ENCODE measurements around the gene ASIP. TPM values are rescaled to one million over a fixed set of nuclear protein-coding genes. Genes with fewer than 3 reads are reported as not detected.

Gene ASIP
- total and polyA plus RNA-seq, 2 of the 4 experiments (the other 2 are of a cell fraction), result not detected

DNA sequence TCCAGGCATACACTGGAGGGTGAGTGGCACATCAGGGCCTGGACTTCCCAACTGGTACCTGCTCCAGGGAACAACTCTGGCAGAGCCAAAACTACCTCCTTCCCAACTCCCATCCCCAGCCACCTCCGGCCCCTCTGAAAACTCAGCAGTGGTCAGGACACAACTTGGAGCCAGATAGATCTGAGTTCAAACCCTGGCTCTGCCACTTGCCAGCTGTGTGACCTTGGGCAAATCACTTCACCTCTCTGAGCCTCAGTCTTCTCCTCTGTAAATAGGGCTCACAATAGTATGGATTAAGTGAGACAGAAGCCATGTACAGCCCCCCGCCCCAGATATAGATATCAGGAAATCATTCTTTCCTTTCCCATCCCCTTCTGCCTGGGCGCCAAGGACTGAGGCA lies 51.3 kb downstream of the ASIP start:
- H3K27ac ChIP-seq (ENCODE audit: insufficient read depth, low read length), result no peak overlapping the region
- peaks cover 61% of the 10 kb centered on the region for H3K36me3 ChIP-seq (ENCODE audit: control insufficient read depth, insufficient read depth, low read length)
- H2AFZ ChIP-seq (replicated peaks; ENCODE audit: low read length, poor library complexity), result no peak overlapping the region
- peak overlapping the region; percentile 65 for H2AK9ac ChIP-seq (replicated peaks; ENCODE audit: low read depth, low read length, poor library complexity)
- BruUV-seq (replicated peaks), result no TSS peak
- no peak overlapping the region for H4K5ac ChIP-seq (ENCODE audit: low read depth, low read length)
- no peak overlapping the region for H2BK120ac ChIP-seq (ENCODE audit: low read depth, low read length)
- H2BK5ac ChIP-seq (ENCODE audit: low read depth, low read length, poor library complexity, severe bottlenecking), result no peak overlapping the region
- dilution Hi-C loops (cut with HindIII; ENCODE audit: low sequenced_read_pairs, unreplicated experiment), result no loop called here
- H4K91ac ChIP-seq (ENCODE audit: insufficient read depth, low read depth, low read length), result no peak overlapping the region
- H2BK15ac ChIP-seq (ENCODE audit: low read depth, low read length), result no peak overlapping the region
- TF ChIP-seq BHLHE40 (IDR thresholded peaks at IDR 0.05; ENCODE audit: low read depth, low read length) (no peak), MXI1 (IDR thresholded peaks at IDR 0.05; ENCODE audit: borderline replicate concordance, low read depth, low read length) (no peak), SMC3 (IDR thresholded peaks at IDR 0.05; ENCODE audit: low read depth, low read length) (no peak)
- TF ChIP-seq, protein P1, sequence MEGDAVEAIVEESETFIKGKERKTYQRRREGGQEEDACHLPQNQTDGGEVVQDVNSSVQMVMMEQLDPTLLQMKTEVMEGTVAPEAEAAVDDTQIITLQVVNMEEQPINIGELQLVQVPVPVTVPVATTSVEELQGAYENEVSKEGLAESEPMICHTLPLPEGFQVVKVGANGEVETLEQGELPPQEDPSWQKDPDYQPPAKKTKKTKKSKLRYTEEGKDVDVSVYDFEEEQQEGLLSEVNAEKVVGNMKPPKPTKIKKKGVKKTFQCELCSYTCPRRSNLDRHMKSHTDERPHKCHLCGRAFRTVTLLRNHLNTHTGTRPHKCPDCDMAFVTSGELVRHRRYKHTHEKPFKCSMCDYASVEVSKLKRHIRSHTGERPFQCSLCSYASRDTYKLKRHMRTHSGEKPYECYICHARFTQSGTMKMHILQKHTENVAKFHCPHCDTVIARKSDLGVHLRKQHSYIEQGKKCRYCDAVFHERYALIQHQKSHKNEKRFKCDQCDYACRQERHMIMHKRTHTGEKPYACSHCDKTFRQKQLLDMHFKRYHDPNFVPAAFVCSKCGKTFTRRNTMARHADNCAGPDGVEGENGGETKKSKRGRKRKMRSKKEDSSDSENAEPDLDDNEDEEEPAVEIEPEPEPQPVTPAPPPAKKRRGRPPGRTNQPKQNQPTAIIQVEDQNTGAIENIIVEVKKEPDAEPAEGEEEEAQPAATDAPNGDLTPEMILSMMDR (conservative IDR thresholded peaks at IDR 0.05; ENCODE audit: low read depth, low read length), result no peak
- 100% methylated on average over 1 of the region's 3 CpGs; no CpG with 5 or more reads in 1 of the 2 experiments for WGBS, 2 experiments (ENCODE audit: extremely low coverage in 2 of 2, insufficient read length in 1 of 2)
- no peak overlapping the region for H4K8ac ChIP-seq (ENCODE audit: low read depth in 2 of 2, low read length in 2 of 2)
- H3K9me3 ChIP-seq (ENCODE audit: control insufficient read depth, insufficient read depth, low read length), result no peaks in the 10 kb centered on the region
- no peaks in the 10 kb centered on the region for H3K27me3 ChIP-seq (ENCODE audit: control insufficient read depth, insufficient read depth, low read length)
- ATAC-seq (ENCODE audit: low read depth) (no peak), DNase-seq (no peak)
- no peak overlapping the region for H3K23ac ChIP-seq (ENCODE audit: low read depth, low read length)
- H2AK5ac ChIP-seq (ENCODE audit: low read depth, low read length), result no peak overlapping the region
- no peak overlapping the region for H3K56ac ChIP-seq (ENCODE audit: extremely low read depth, insufficient read depth, low read length)
- ChIA-PET CTCF (no interaction called here), POLR2A (ENCODE audit: unreplicated experiment) (no interaction called here)
- no peak overlapping the region for H3K4me2 ChIP-seq (ENCODE audit: low read depth, low read length)
- H3K18ac ChIP-seq (ENCODE audit: low read depth, low read length), result no peak overlapping the region
- peaks cover 22 to 50% of the 10 kb centered on the region in 2 experiments for H3K79me1 ChIP-seq (ENCODE audit: low read depth in 1 of 2, low read length in 2 of 2)
- no peak overlapping the region for H3K4me3 ChIP-seq (ENCODE audit: insufficient read depth, low read depth, low read length)
- peaks cover 7% of the 10 kb centered on the region for H3K9me1 ChIP-seq (ENCODE audit: insufficient read depth, low read length)
- H3K4me1 ChIP-seq (ENCODE audit: control insufficient read depth, insufficient read depth, low read length), result no peaks in the 10 kb centered on the region
- in situ Hi-C loops (cut with MboI; ENCODE audit: low sequenced_read_pairs), result no loop called here
- H2BK20ac ChIP-seq (ENCODE audit: low read depth, low read length), result no peak overlapping the region
- no peak overlapping the region for H3K14ac ChIP-seq (replicated peaks; ENCODE audit: low read depth, low read length)
- no peak overlapping the region for H3K9ac ChIP-seq (ENCODE audit: low read depth, low read length)
- H4K20me1 ChIP-seq (ENCODE audit: insufficient read depth, low read length), result peaks cover 34% of the 10 kb centered on the region; the same call in 1 of the 2 replicates
- H3K4ac ChIP-seq (ENCODE audit: low read depth, low read length), result no peak overlapping the region
- intact Hi-C loops (cut with micrococcal nuclease), result no loop called here
